DND-41 (cell line): ENCODE measurements around the gene MYOF.

Source experiments
- ATAC-seq: fragments of 200-7000 bp; cut with Tn5 transposase; 3 replicates; pipeline ENCODE4 v1.9.1; 2021; ENCODE audit warnings: low read depth; ENCODE audit not compliant: insufficient read depth
- DNase-seq: peaks from one replicate; pipeline ENCODE4 v3.0.0-alpha.2; 2020
- H2AFZ ChIP-seq: 2 replicates; pipeline ENCODE4 v1.6.0; 2012; ENCODE audit warnings: low read depth, low read length
- H3K27ac ChIP-seq: 2 replicates; pipeline ENCODE4 v1.5.1; 2012; ENCODE audit warnings: low read length, inconsistent platforms
- H3K27me3 ChIP-seq: fragments of 200-600 bp; sonication (generic); 2 replicates; pipeline ENCODE4 v1.6.0; 2012; ENCODE audit warnings: low read length, mild to moderate bottlenecking, inconsistent platforms; ENCODE audit not compliant: insufficient read depth, poor library complexity
- H3K36me3 ChIP-seq: 2 replicates; pipeline ENCODE4 v1.5.1; 2012; ENCODE audit warnings: low read length, inconsistent platforms; ENCODE audit not compliant: insufficient read depth
- H3K4me1 ChIP-seq: 2 replicates; pipeline ENCODE4 v1.5.1; 2012; ENCODE audit warnings: mild to moderate bottlenecking, low read length; ENCODE audit not compliant: insufficient read depth
- H3K4me2 ChIP-seq: 2 replicates; pipeline ENCODE4 v1.6.0; 2012; ENCODE audit warnings: mild to moderate bottlenecking, moderate library complexity, low read length, inconsistent platforms; ENCODE audit not compliant: insufficient read depth
- H3K4me3 ChIP-seq, 2 experiments: fragments of 200-600 bp in 1 of 2; shearing (Covaris generic) in 1 of 2; 2 replicates each; pipeline ENCODE4 v1.5.1; 2012 to 2016; ENCODE audit warnings: inconsistent platforms in 2 of 2, low read length in 2 of 2, mild to moderate bottlenecking in 2 of 2, low read depth in 1 of 2, moderate library complexity in 1 of 2
- H3K79me2 ChIP-seq: 2 replicates; pipeline ENCODE4 v1.6.0; 2012; ENCODE audit warnings: low read length, inconsistent platforms; ENCODE audit not compliant: insufficient read depth
- H3K9ac ChIP-seq: 2 replicates; pipeline ENCODE4 v1.6.0; 2012; ENCODE audit warnings: low read depth, mild to moderate bottlenecking, inconsistent platforms, low read length, moderate library complexity
- H3K9me3 ChIP-seq: 2 replicates; pipeline ENCODE4 v1.5.1; 2012; ENCODE audit warnings: low read length, moderate library complexity, mild to moderate bottlenecking, inconsistent platforms; ENCODE audit not compliant: insufficient read depth, severe bottlenecking
- H4K20me1 ChIP-seq: 2 replicates; pipeline ENCODE4 v1.6.0; 2012; ENCODE audit warnings: low read length; ENCODE audit not compliant: insufficient read depth
- EZH2 ChIP-seq: IDR thresholded peaks from 3 replicates; pipeline ENCODE4 v1.6.1; 2012; ENCODE audit warnings: borderline replicate concordance, low read depth, mild to moderate bottlenecking, moderate library complexity, low read length, inconsistent platforms; ENCODE audit not compliant: severe bottlenecking
- TF ChIP-seq, protein P1 (sequence below): IDR thresholded peaks from 2 replicates; pipeline ENCODE4 v1.5.1; 2012; ENCODE audit warnings: borderline replicate concordance, low read length, moderate library complexity, mild to moderate bottlenecking; ENCODE audit not compliant: poor library complexity, severe bottlenecking; ENCODE audit errors: extremely low read depth

MYOF gene

DNA sequence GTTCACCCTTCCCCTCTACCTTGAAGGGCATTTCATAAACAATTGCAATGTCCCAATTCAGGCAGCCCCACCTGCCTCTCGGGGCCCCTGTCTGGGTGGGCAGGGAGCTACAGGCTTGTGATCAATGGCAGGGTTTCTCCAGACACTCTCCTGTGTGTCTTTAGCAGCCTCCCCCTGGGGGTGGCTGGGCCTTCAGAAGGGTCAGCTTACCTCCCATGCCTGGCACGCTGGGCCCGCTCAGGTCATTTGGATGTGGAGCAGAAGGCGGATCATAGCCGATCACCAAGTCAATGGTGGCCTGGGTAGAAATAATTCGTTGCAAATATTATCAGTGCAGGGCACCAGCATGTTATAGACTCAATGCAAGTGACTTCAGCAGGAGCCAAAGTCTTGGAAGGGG is 56.3 kb downstream of the MYOF start:
- H3K4me1 ChIP-seq, result no peaks in the 10 kb centered on the region
- H2AFZ ChIP-seq, result no peak overlapping the region
- no peaks in the 10 kb centered on the region for H3K36me3 ChIP-seq
- no peak overlapping the region for H3K4me3 ChIP-seq
- no peaks in the 10 kb centered on the region for H3K9me3 ChIP-seq
- no peaks in the 10 kb centered on the region for H3K79me2 ChIP-seq
- no peaks in the 10 kb centered on the region for H4K20me1 ChIP-seq
- no peak overlapping the region for H3K4me2 ChIP-seq
- TF ChIP-seq, protein P1, sequence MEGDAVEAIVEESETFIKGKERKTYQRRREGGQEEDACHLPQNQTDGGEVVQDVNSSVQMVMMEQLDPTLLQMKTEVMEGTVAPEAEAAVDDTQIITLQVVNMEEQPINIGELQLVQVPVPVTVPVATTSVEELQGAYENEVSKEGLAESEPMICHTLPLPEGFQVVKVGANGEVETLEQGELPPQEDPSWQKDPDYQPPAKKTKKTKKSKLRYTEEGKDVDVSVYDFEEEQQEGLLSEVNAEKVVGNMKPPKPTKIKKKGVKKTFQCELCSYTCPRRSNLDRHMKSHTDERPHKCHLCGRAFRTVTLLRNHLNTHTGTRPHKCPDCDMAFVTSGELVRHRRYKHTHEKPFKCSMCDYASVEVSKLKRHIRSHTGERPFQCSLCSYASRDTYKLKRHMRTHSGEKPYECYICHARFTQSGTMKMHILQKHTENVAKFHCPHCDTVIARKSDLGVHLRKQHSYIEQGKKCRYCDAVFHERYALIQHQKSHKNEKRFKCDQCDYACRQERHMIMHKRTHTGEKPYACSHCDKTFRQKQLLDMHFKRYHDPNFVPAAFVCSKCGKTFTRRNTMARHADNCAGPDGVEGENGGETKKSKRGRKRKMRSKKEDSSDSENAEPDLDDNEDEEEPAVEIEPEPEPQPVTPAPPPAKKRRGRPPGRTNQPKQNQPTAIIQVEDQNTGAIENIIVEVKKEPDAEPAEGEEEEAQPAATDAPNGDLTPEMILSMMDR, result no peak
- no peak for TF ChIP-seq EZH2
- H3K9ac ChIP-seq, result no peak overlapping the region
- no peaks in the 10 kb centered on the region for H3K27me3 ChIP-seq
- DNase-seq (no peak), ATAC-seq (no peak)
- no peak overlapping the region for H3K27ac ChIP-seq

DNA sequence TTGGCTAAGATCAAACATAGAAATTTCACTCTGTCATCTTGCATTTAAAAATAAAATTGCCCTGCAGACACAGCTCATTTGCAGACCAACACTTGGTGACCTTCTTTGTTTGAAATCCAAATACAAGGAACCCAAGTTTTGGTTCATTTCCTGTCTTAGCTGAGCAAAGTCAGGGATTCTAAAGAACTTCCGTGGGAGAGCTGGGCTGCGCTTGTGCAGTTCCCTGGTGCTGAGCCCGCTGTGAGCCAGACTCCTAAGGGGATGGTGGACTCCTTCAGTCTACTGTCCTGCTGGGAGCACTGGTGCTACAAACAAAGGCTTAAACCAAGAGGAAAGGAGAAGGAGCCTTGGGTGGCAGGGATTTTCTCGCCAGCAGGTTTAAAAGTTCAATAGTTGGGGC is 60.0 kb downstream of the MYOF start:
- ATAC-seq (no peak), DNase-seq (no peak)
- Histone ChIP-seq H3K9me3 (no peaks in the 10 kb centered on the region), H2AFZ (no peak overlapping the region), H3K36me3 (no peaks in the 10 kb centered on the region), H3K27me3 (no peaks in the 10 kb centered on the region), H3K27ac (no peak overlapping the region), H3K4me1 (no peaks in the 10 kb centered on the region), H3K4me3 (no peak overlapping the region), H4K20me1 (no peaks in the 10 kb centered on the region), H3K4me2 (no peak overlapping the region), H3K79me2 (no peaks in the 10 kb centered on the region), H3K9ac (no peak overlapping the region)
- no peak for TF ChIP-seq EZH2
- TF ChIP-seq, protein P1, result no peak

DNA sequence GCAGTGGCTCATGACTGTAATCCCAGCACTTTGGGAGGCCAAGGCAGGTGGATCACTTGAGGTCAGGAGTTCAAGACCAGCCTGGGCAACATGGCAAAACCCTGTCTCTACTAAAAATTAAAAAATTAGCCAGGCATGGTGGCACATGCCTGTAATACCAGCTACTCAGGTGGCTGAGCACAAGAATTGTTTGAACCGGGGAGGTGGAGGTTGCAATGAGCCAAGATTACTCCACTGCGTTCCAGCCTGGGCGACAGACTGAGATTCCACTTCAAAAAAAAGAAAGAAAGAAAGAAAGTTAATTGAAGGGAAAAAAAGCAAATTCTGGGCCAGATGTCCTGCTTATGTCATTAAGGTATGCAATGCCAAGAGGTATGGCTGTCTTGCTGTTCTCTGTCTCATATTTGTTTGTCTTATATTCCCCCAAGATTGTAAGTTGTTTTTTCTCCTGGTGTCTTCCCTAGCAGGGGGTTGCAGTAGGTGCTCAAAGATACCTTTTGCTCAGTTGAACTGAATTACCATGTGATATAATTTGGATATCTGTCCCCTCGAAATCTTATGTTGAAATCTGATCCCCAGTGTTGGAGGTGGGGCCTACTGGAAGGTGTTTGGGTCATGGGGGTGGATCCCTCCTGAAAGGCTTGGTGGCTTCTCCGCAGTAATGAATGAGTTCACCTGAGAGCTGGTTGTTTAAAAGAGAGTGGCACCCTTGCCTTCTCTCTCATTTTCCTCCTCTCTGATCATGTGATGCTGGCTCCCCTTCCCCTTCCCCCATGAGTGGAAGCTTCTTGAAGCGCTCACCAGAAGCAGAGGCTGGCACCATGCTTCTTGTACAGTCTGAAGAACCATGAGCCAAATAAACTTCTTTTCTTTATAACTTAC is 60.9 kb downstream of the MYOF start:
- Histone ChIP-seq H3K79me2 (no peaks in the 10 kb centered on the region), H3K9me3 (no peaks in the 10 kb centered on the region), H2AFZ (no peak overlapping the region), H3K27me3 (no peaks in the 10 kb centered on the region), H3K4me3 (no peak overlapping the region), H3K4me1 (no peaks in the 10 kb centered on the region), H3K27ac (no peak overlapping the region), H4K20me1 (no peaks in the 10 kb centered on the region), H3K4me2 (no peak overlapping the region), H3K36me3 (no peaks in the 10 kb centered on the region), H3K9ac (no peak overlapping the region)
- no peak for ATAC-seq
- TF ChIP-seq EZH2, result no peak
- TF ChIP-seq, protein P1, result no peak
- no peak for DNase-seq
